Measurements from ENCODE around the gene PGBD1. TPM values are rescaled to one million over a fixed set of nuclear protein-coding genes. Genes with fewer than 3 reads are reported as not detected.
A peak's percentile ranks its signal among the peaks of the same experiment; 100 is the strongest.

Gene PGBD1
- total and polyA plus RNA-seq, 2 of the 13 experiments (the other 11 are each of a cell fraction or from before 2014, with no cell fraction given) = 3.6 to 6.9 TPM

- TF ChIP-seq MATR3 (CRISPR knock-in tag; IDR thresholded peaks at IDR 0.05) (no peak), RELA (CRISPR knock-in tag; IDR thresholded peaks at IDR 0.05) (no peak), ZNF746 (CRISPR knock-in tag; IDR thresholded peaks at IDR 0.05) (peak; percentile 72), ZNF691 (CRISPR knock-in tag; IDR thresholded peaks at IDR 0.05; ENCODE audit: borderline replicate concordance, low read depth) (0 out of 2 replicates have a peak, but pooled peaks have one; percentile 74), TIGD3 (CRISPR knock-in tag; IDR thresholded peaks at IDR 0.05; ENCODE audit: borderline replicate concordance) (peak; percentile 75; the same call in 1 of the 2 replicates), ZNF567 (CRISPR knock-in tag; IDR thresholded peaks at IDR 0.05; ENCODE audit: borderline replicate concordance) (peak; percentile 92), ZNF572 (CRISPR knock-in tag; IDR thresholded peaks at IDR 0.05) (0 out of 2 replicates have a peak, but pooled peaks have one; percentile 45), BCLAF1 (IDR thresholded peaks at IDR 0.05) (no peak), FOXO1 (CRISPR knock-in tag; IDR thresholded peaks at IDR 0.05) (peak; percentile 69; the same call in 1 of the 2 replicates), CSRNP2 (CRISPR knock-in tag; conservative IDR thresholded peaks at IDR 0.05; ENCODE audit: low read depth) (no peak), ZNF362 (CRISPR knock-in tag; IDR thresholded peaks at IDR 0.05; ENCODE audit: borderline replicate concordance) (peak; percentile 36; the same call in 1 of the 2 replicates), ZIK1 (CRISPR knock-in tag; IDR thresholded peaks at IDR 0.05; ENCODE audit: borderline replicate concordance, low read depth) (peak; percentile 87; the same call in 1 of the 2 replicates), ZBTB8A (CRISPR knock-in tag; IDR thresholded peaks at IDR 0.05; ENCODE audit: borderline replicate concordance, low read depth) (no peak), ZZZ3 (CRISPR knock-in tag; IDR thresholded peaks at IDR 0.05; ENCODE audit: borderline replicate concordance) (peak; percentile 87; the same call in 1 of the 2 replicates), PPARG (CRISPR knock-in tag; conservative IDR thresholded peaks at IDR 0.05) (0 out of 2 replicates have a peak, but pooled peaks have one; percentile 44), TAF1 (CRISPR knock-in tag; IDR thresholded peaks at IDR 0.05) (peak; percentile 91), DDIT3 (CRISPR knock-in tag; IDR thresholded peaks at IDR 0.05) (no peak), TSC22D2 (CRISPR knock-in tag; IDR thresholded peaks at IDR 0.05; ENCODE audit: borderline replicate concordance) (peak; percentile 95), ZNF672 (CRISPR knock-in tag; IDR thresholded peaks at IDR 0.05) (no peak), KDM6A (CRISPR knock-in tag; IDR thresholded peaks at IDR 0.05; ENCODE audit: low read depth) (peak; percentile 26; the same call in 1 of the 2 replicates), ZKSCAN5 (CRISPR knock-in tag; IDR thresholded peaks at IDR 0.05) (no peak)
Observed at GRCh38 chr6:28266962-28267694, 14.2 kb upstream of the PGBD1 start, which contains the start of gene ZSCAN26 (continued).

Measured in HepG2 (cell line).